Parathyroid adenoma (tissue), 2 donors: ENCODE data around the gene ZFAND2B.

Experiments
- H2AFZ ChIP-seq: fragments of 300-600 bp; sonication (generic); one replicate; pipeline ENCODE4 v1.7.0; 2017; ENCODE audit warnings: antibody characterized with exemption, mild to moderate bottlenecking
- H3K27ac ChIP-seq: fragments of 300-600 bp; sonication (generic); one replicate; pipeline ENCODE4 v1.7.0; 2017
- H3K27me3 ChIP-seq: fragments of 300-600 bp; sonication (generic); one replicate; pipeline ENCODE4 v1.7.0; 2017; ENCODE audit warnings: low read length; ENCODE audit not compliant: control insufficient read depth, insufficient read depth
- H3K36me3 ChIP-seq: fragments of 300-600 bp; sonication (generic); one replicate; pipeline ENCODE4 v1.7.0; 2017; ENCODE audit warnings: low read length; ENCODE audit not compliant: control insufficient read depth, insufficient read depth
- H3K4me1 ChIP-seq: fragments of 300-600 bp; sonication (generic); one replicate; pipeline ENCODE4 v1.7.0; 2017; ENCODE audit warnings: control low read depth
- H3K4me2 ChIP-seq: fragments of 300-600 bp; sonication (generic); one replicate; pipeline ENCODE4 v1.7.0; 2017; ENCODE audit warnings: low read length
- H3K4me3 ChIP-seq: fragments of 300-600 bp; sonication (generic); one replicate; pipeline ENCODE4 v1.7.0; 2017; ENCODE audit warnings: low read depth, low read length
- H3K79me2 ChIP-seq: fragments of 300-600 bp; sonication (generic); one replicate; pipeline ENCODE4 v1.7.0; 2017; ENCODE audit warnings: control low read depth
- H3K9ac ChIP-seq: fragments of 300-600 bp; sonication (generic); one replicate; pipeline ENCODE4 v1.7.0; 2017; ENCODE audit warnings: mild to moderate bottlenecking
- H3K9me3 ChIP-seq: fragments of 300-600 bp; sonication (generic); one replicate; pipeline ENCODE4 v1.7.0; 2017; ENCODE audit warnings: low read length; ENCODE audit not compliant: control insufficient read depth
- TF ChIP-seq, protein P1 (sequence below): fragments of 300-600 bp; sonication (generic); IDR thresholded peaks from one replicate; pipeline ENCODE4 v1.7.0; 2017; ENCODE audit warnings: antibody characterized with exemption, mild to moderate bottlenecking
- donor health status: primary hyperparathyroidism.

The ZFAND2B gene

DNA sequence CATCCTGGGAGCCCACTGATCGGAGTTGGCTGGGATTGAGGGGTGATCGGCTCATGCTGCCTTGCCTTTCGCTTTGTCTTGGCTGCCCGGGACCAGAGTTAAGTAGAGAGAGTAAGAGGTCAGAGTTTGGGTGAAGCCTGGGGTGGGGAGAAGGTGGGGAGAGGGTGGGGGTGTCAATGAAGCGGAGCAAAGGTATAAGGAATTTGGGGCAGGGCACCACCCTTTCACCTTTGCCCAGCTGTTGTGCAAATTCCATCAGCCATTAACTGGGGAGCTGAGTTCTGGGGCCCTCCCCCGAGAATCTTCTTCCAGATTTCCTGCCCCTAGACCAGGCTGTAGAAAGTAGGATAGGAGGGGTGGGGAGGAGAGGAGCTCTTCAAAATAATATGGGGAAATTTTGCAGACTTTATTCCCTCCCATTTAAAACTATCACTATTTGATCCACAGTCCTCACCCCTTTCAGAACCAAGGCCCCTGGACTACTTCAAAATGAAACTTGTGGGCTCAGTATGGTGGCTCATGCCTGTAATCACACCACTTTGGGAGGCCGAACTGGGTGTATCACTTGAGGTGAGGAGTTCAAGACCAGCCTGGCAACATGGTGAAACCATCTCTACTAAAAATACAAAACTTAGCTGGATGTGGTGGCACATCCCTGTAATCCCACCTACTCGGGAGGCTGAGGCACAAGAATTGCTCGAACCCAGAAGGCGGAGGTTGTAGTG lies 36.5 kb upstream of the ZFAND2B start, which contains the start of gene SLC23A3:
SLC23A3 (minus strand) TSS at position 100 of the 725 bp plus-strand sequence; CDS start at position 55, 45 bp downstream.
- TF ChIP-seq, protein P1, sequence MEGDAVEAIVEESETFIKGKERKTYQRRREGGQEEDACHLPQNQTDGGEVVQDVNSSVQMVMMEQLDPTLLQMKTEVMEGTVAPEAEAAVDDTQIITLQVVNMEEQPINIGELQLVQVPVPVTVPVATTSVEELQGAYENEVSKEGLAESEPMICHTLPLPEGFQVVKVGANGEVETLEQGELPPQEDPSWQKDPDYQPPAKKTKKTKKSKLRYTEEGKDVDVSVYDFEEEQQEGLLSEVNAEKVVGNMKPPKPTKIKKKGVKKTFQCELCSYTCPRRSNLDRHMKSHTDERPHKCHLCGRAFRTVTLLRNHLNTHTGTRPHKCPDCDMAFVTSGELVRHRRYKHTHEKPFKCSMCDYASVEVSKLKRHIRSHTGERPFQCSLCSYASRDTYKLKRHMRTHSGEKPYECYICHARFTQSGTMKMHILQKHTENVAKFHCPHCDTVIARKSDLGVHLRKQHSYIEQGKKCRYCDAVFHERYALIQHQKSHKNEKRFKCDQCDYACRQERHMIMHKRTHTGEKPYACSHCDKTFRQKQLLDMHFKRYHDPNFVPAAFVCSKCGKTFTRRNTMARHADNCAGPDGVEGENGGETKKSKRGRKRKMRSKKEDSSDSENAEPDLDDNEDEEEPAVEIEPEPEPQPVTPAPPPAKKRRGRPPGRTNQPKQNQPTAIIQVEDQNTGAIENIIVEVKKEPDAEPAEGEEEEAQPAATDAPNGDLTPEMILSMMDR, result no peak
- Histone ChIP-seq H3K4me3 (no peak within 1 kb of the TSS), H3K36me3 (no peaks in the 10 kb centered on the region), H3K4me2 (no peak within 1 kb of the TSS), H3K27ac (no peak within 1 kb of the TSS), H2AFZ (no peak within 1 kb of the TSS), H3K4me1 (no peaks in the 10 kb centered on the region), H3K9ac (no peak within 1 kb of the TSS), H3K79me2 (no peaks in the 10 kb centered on the region), H3K27me3 (no peaks in the 10 kb centered on the region), H3K9me3 (no peaks in the 10 kb centered on the region)

DNA sequence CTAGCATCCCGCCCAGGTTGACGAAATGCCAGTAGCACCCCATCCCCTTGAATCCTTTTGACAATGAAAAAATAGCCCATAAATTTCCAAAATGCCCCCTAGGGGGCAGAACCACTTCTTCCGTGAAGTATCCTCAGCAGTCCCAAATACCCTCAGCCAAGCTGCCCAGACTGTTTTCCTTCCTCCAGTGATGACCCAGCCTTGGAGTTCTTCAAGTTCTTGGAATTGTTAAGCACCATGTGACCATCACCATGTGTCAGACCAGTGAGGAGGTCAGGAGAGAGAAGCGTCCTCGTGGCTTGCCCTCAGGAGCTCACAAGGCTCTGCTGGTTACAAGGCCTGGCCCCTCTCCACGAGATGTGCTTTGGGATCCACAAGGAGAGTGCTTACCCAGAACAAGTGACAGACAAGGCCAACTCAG lies 35.3 kb upstream of the ZFAND2B start:
- H3K79me2 ChIP-seq, result no peaks in the 10 kb centered on the region
- no peaks in the 10 kb centered on the region for H3K9me3 ChIP-seq
- H3K27me3 ChIP-seq, result no peaks in the 10 kb centered on the region
- H3K36me3 ChIP-seq, result no peaks in the 10 kb centered on the region
- H3K9ac ChIP-seq, result no peak overlapping the region
- H3K27ac ChIP-seq, result peak overlapping the region; percentile 37
- TF ChIP-seq, protein P1, result peak; percentile 72
- no peak overlapping the region for H3K4me3 ChIP-seq
- no peak overlapping the region for H2AFZ ChIP-seq
- peaks cover 3% of the 10 kb centered on the region for H3K4me1 ChIP-seq
- H3K4me2 ChIP-seq, result no peak overlapping the region

DNA sequence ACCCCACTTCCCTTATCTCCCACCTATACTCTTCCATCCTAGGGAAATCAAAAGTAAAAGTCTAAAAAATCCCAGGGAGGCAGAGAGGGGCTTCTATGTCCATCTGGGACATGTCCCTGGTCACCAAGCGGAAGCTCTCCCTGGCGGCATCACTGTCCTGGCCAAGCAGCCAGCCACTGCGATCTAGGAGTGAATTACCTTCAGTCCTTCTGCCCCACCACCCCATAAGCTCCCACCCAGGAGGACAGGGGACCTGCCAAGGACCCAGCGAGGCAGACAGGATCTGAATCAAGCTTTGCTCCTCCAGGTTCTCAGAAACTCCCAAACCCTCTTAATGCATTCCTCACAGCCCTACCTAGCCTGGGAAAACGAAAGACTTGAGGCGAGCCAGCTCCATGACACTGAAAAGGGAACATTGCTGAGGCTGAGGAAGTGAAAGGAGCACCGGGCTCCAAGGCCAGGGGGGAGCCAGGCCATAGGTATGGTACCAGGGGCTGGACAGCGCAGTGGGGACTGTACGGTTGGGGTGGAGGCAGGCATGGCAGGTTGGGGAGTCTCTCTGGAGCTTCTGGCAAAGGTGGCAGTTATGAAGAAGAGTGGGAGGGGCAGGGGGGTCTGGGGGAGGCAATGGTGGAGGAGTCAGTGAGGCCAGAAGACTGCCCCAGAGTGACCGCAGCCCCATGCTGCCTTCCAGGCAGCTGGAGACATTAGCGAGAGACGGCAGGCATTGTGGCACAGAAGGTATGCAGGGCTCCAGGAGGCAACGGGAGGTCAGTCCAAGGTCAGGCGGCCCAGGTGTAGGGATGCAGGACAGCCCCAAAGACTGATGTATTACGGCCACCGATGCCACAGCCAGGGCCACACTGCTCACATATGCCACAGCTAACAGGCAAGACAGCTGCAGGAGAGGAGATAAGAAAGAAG lies 34.1 kb upstream of the ZFAND2B start:
- H3K79me2 ChIP-seq, result no peaks in the 10 kb centered on the region
- no peak overlapping the region for H3K27ac ChIP-seq
- no peaks in the 10 kb centered on the region for H3K9me3 ChIP-seq

DNA sequence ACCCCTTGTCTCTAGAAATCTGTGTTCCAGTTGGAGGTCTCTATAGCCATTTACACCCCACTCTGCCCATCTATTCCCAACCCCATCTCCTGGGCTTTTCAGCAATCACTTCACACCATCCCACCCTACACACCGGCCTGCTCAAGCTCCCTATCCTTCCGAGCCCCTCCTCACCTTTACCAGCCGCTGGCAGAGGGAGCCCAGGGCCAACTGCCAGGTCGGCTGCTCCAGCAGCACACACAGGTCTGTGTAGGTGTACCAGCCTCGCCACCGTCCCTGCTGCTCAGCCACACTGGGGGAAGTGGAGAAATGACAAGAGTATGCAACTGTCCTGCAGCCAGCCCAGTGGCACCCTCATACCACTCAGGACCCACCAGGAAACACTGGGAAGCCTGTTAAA lies 33.4 kb upstream of the ZFAND2B start:
- no peak overlapping the region for H3K4me3 ChIP-seq
- H3K79me2 ChIP-seq, result no peaks in the 10 kb centered on the region
- H3K27me3 ChIP-seq, result no peaks in the 10 kb centered on the region
- H3K9ac ChIP-seq, result no peak overlapping the region
- H3K4me2 ChIP-seq, result no peak overlapping the region
- no peak overlapping the region for H2AFZ ChIP-seq
- peaks cover 3% of the 10 kb centered on the region for H3K4me1 ChIP-seq
- H3K36me3 ChIP-seq, result no peaks in the 10 kb centered on the region
- TF ChIP-seq, protein P1, result no peak
- H3K27ac ChIP-seq, result no peak overlapping the region
- no peaks in the 10 kb centered on the region for H3K9me3 ChIP-seq

More for the DNA sequence above, 34.1 kb upstream of the ZFAND2B start:
- H3K4me3 ChIP-seq, result no peak overlapping the region
- H3K36me3 ChIP-seq, result no peaks in the 10 kb centered on the region
- H3K27me3 ChIP-seq, result no peaks in the 10 kb centered on the region
- no peak overlapping the region for H3K9ac ChIP-seq
- TF ChIP-seq, protein P1, result no peak
- H2AFZ ChIP-seq, result no peak overlapping the region
- peaks cover 3% of the 10 kb centered on the region for H3K4me1 ChIP-seq
- no peak overlapping the region for H3K4me2 ChIP-seq
